SK-N-SH (cell line): Measurements from ENCODE around the gene CYSTM1. TPM values are rescaled to one million over a fixed set of nuclear protein-coding genes. Genes with fewer than 3 reads are reported as not detected.

Experiments
- CTCF ChIA-PET: fragments of 300-600, 350-600 bp; formaldehyde crosslinking; extraction: SDS; loops from one replicate; lab custom pipeline; 2021; lab: Yijun Ruan, JAX
- POLR2A ChIA-PET: fragments of 350-600 bp; sonication (Branson Sonifier 250); formaldehyde crosslinking; extraction: SDS; loops from one replicate; lab custom pipeline; 2020; ENCODE audit warnings: antibody characterized with exemption, inconsistent platforms; lab: Yijun Ruan, JAX
- DNase-seq: peaks from one replicate; pipeline ENCODE4 v3.0.0; 2012
- H2AFZ ChIP-seq: fragments of 200-600 bp; sonication (generic); 2 replicates; pipeline ENCODE4 v1.8.1; 2016; ENCODE audit warnings: antibody characterized with exemption, mild to moderate bottlenecking, low read depth
- H3F3A ChIP-seq: fragments of 200-600 bp; sonication (generic); replicated peaks from 2 replicates; pipeline ENCODE3; 2016; ENCODE audit warnings: antibody characterized with exemption, mild to moderate bottlenecking; ENCODE audit not compliant: insufficient read depth
- H3K27ac ChIP-seq, 2 experiments: fragments of 200-500 bp in 1 of 2; fragments of 200-600 bp in 1 of 2; sonication (Bioruptor generic) in 1 of 2; sonication (generic), shearing (Covaris generic) in 1 of 2; 2 replicates each; pipeline versions ENCODE4 v1.5.1 to v1.6.1; 2014 to 2016; ENCODE audit warnings: low read depth in 2 of 2, inconsistent platforms in 1 of 2, low read length in 1 of 2, mild to moderate bottlenecking in 1 of 2, mixed read lengths in 1 of 2
- H3K27me3 ChIP-seq: fragments of 200-600 bp; sonication (generic), shearing (Covaris generic); 2 replicates; pipeline ENCODE4 v1.6.1; 2016; ENCODE audit warnings: mixed run types; ENCODE audit not compliant: insufficient read depth
- H3K36me3 ChIP-seq, 2 experiments: fragments of 200-500 bp in 1 of 2; fragments of 200-600 bp in 1 of 2; sonication (Bioruptor generic) in 1 of 2; sonication (generic) in 1 of 2; replicated peaks in 1 of 2; 2 replicates each; pipeline versions ENCODE3 to v1.5.1; 2014 to 2016; ENCODE audit warnings: low read length in 1 of 2, mild to moderate bottlenecking in 1 of 2; ENCODE audit not compliant: insufficient read depth in 2 of 2, control insufficient read depth in 1 of 2
- H3K4me1 ChIP-seq, 2 experiments: fragments of 200-500 bp in 1 of 2; fragments of 200-600 bp in 1 of 2; sonication (Bioruptor generic) in 1 of 2; sonication (generic), shearing (Covaris generic) in 1 of 2; 2 replicates each; pipeline versions ENCODE4 v1.5.1 to v1.6.1; 2014 to 2016; ENCODE audit warnings: low read depth in 1 of 2, low read length in 1 of 2, mixed run types in 1 of 2; ENCODE audit not compliant: insufficient read depth in 2 of 2, control insufficient read depth in 1 of 2
- H3K4me2 ChIP-seq: fragments of 200-600 bp; sonication (generic), shearing (Covaris generic); 2 replicates; pipeline ENCODE4 v1.6.1; 2017; ENCODE audit warnings: mixed run types
- H3K4me3 ChIP-seq, 2 experiments: fragments of 200-500 bp in 1 of 2; fragments of 200-600 bp in 1 of 2; sonication (Bioruptor generic) in 1 of 2; sonication (generic), shearing (Covaris generic) in 1 of 2; 2 replicates each; pipeline versions ENCODE4 v1.5.1 to v1.8.1; 2014 to 2016; ENCODE audit warnings: low read depth in 2 of 2, inconsistent platforms in 1 of 2, low read length in 1 of 2, mild to moderate bottlenecking in 1 of 2, mixed read lengths in 1 of 2, moderate library complexity in 1 of 2
- H3K79me2 ChIP-seq: fragments of 200-600 bp; sonication (generic); 2 replicates; pipeline ENCODE4 v1.8.1; 2017; ENCODE audit warnings: mild to moderate bottlenecking; ENCODE audit not compliant: insufficient read depth
- H3K9ac ChIP-seq: fragments of 200-600 bp; sonication (generic); 2 replicates; pipeline ENCODE4 v1.6.1; 2017; ENCODE audit warnings: mixed run types
- H3K9me2 ChIP-seq: fragments of 200-600 bp; sonication (generic); 2 replicates; pipeline ENCODE4 v1.6.1; 2017; ENCODE audit warnings: mixed run types
- H3K9me3 ChIP-seq: fragments of 200-600 bp; sonication (generic); 2 replicates; pipeline ENCODE4 v1.6.1; 2017; ENCODE audit warnings: mixed run types, mild to moderate bottlenecking, moderate library complexity
- H4K20me1 ChIP-seq: fragments of 200-600 bp; sonication (generic); 2 replicates; pipeline ENCODE4 v1.6.1; 2017; ENCODE audit warnings: mild to moderate bottlenecking, mixed run types; ENCODE audit not compliant: insufficient read depth
- CHD2 ChIP-seq: fragments of 150-350 bp; IDR thresholded peaks from 2 replicates; pipeline ENCODE4 v1.6.1; 2018; ENCODE audit warnings: low read length; ENCODE audit not compliant: partially characterized antibody
- EP300 ChIP-seq, 2 experiments: IDR thresholded peaks; 2 replicates each; pipeline versions ENCODE4 v1.4.0 to v1.6.1; 2012; ENCODE audit warnings: borderline replicate concordance in 1 of 2, low read depth in 1 of 2, low read length in 1 of 2
- EZH2phosphoT487 ChIP-seq: fragments of 200-600 bp; sonication (generic); IDR thresholded peaks from 2 replicates; pipeline ENCODE4 v1.6.1; 2017; ENCODE audit warnings: low read depth, mixed run types, mild to moderate bottlenecking, antibody characterized with exemption, moderate library complexity, borderline replicate concordance
- FOSL2 ChIP-seq: IDR thresholded peaks from 2 replicates; pipeline ENCODE4 v1.4.0; 2012; ENCODE audit warnings: low read depth, mild to moderate bottlenecking, moderate library complexity, borderline replicate concordance
- FOXJ3 ChIP-seq: sonication (generic); formaldehyde crosslinking; IDR thresholded peaks from 2 replicates; pipeline ENCODE4 v1.5.1; 2020; ENCODE audit warnings: mild to moderate bottlenecking, missing genetic modification reagents
- GABPA ChIP-seq: IDR thresholded peaks from 2 replicates; pipeline ENCODE4 v1.4.0; 2012; ENCODE audit warnings: low read depth, mild to moderate bottlenecking
- JUND ChIP-seq: IDR thresholded peaks from 2 replicates; pipeline ENCODE4 v1.4.0; 2012
- MEF2A ChIP-seq: IDR thresholded peaks from 2 replicates; pipeline ENCODE4 v1.4.0; 2012; ENCODE audit warnings: low read depth, borderline replicate concordance
- MXI1 ChIP-seq: IDR thresholded peaks from 2 replicates; pipeline ENCODE4 v1.6.1; 2012; ENCODE audit warnings: mild to moderate bottlenecking, low read depth, low read length, improper control_type of control experiment
- NFIC ChIP-seq: IDR thresholded peaks from 2 replicates; pipeline ENCODE4 v1.4.0; 2012; ENCODE audit warnings: borderline replicate concordance
- NRF1 ChIP-seq: IDR thresholded peaks from 2 replicates; pipeline ENCODE4 v1.6.1; 2012; ENCODE audit warnings: low read depth, mild to moderate bottlenecking, low read length
- POLR2AphosphoS5 ChIP-seq: IDR thresholded peaks from 2 replicates; pipeline ENCODE4 v1.6.1; 2012; ENCODE audit warnings: low read depth, low read length
- RAD21 ChIP-seq: IDR thresholded peaks from 2 replicates; pipeline ENCODE4 v1.6.1; 2012; ENCODE audit warnings: mild to moderate bottlenecking, low read length
- RCOR1 ChIP-seq: fragments of 150-350 bp; IDR thresholded peaks from 2 replicates; pipeline ENCODE4 v1.6.1; 2017; ENCODE audit warnings: antibody characterized with exemption, low read length
- RFX5 ChIP-seq: IDR thresholded peaks from 2 replicates; pipeline ENCODE4 v1.6.1; 2012; ENCODE audit warnings: mild to moderate bottlenecking, improper control_type of control experiment, low read length
- TAF1 ChIP-seq: IDR thresholded peaks from 2 replicates; pipeline ENCODE4 v1.6.1; 2012; ENCODE audit warnings: low read depth, mild to moderate bottlenecking, low read length, moderate library complexity, borderline replicate concordance
- WGBS: methylation state at CpG from one replicate; pipeline ENCODE4 v1.1.6; 2017; ENCODE audit warnings: low lambda C conversion rate; 5-methylcytosine and 5-hydroxymethylcytosine counted together
- polyA plus RNA-seq, 3 experiments: library from polyadenylated mRNA; depleted of rRNA; stranded (reverse); fragments of >200 nt; gene quantifications; 2 replicates each; pipeline ENCODE4 v1.2.3, GENCODE V29; 2012
- TF ChIP-seq, protein P1 (sequence below): IDR thresholded peaks from 2 replicates; pipeline ENCODE4; 2012
- TF ChIP-seq, protein P2 (sequence below): fragments of 150-350 bp; IDR thresholded peaks from 2 replicates; pipeline ENCODE4 v1.6.1; 2017; ENCODE audit warnings: antibody characterized with exemption, low read length, low read depth, borderline replicate concordance
- TF ChIP-seq, protein P3 (sequence below): IDR thresholded peaks from 2 replicates; pipeline ENCODE4 v1.4.0; 2012; ENCODE audit warnings: low read depth, borderline replicate concordance
- TF ChIP-seq, protein P4 (sequence below): IDR thresholded peaks from 2 replicates; pipeline ENCODE4 v1.4.0; 2012; ENCODE audit warnings: low read depth
- TF ChIP-seq, protein P5 (sequence below): IDR thresholded peaks from 2 replicates; pipeline ENCODE4 v1.4.0; 2012; ENCODE audit warnings: low read depth, borderline replicate concordance

CYSTM1 gene
- polyA plus RNA-seq, 1 of the 3 experiments (the other 2 are of a cell fraction): 27.1 TPM

DNA sequence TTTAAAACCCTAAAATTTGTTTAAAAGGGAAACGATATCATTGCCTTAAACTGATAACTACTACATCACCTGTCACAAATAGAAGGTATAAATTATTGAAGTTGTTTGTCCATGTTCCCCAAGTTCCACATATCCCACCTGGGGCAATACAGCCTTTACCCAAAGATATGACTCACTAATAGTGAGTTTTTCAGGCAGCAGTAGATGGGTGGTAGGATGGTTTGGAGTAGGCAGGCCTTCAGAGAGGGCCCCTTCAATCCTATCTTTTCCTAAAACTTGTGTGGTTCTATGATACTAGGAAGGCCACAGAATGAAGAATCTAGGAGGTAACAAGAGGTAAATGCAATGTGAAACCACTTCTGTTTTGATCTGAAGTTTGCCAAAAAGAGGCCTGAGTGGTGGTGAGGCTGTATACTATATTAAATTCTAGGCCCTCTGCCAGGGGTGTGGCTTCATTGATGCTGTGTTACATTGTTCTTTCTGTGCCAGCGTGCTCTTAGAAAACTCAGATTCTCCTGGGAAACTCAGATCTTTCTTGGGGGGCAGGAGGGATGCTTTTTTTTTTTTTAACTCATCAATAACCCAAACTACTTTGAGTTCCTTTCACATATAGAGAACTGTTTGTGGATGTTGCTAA, 7.2 kb downstream of the CYSTM1 start:
- 94% methylated on average over 2 of the region's 2 CpGs for WGBS
- CTCF ChIA-PET: interaction anchor here (0.8 kb wide), 1 partner anchor 13 kb away, joined by 4 read pairs; no protein-coding TSS in a partner anchor
- Histone ChIP-seq H3K4me3 (no peak overlapping the region), H3F3A (no peaks in the 10 kb centered on the region), H3K79me2 (no peaks in the 10 kb centered on the region; the same call in 1 of the 2 replicates), H3K9ac (no peak overlapping the region), H3K9me3 (no peaks in the 10 kb centered on the region), H3K4me1 (peaks cover 11 to 35% of the 10 kb centered on the region in 2 experiments; a peak in 3 of 4 replicates), H3K36me3 (no peaks in the 10 kb centered on the region), H3K4me2 (no peak overlapping the region), H3K9me2 (no peaks in the 10 kb centered on the region), H2AFZ (no peak overlapping the region), H3K27me3 (no peaks in the 10 kb centered on the region), H3K27ac (peak overlapping the region in 1 of 2 experiments; percentile 79; a peak in 3 of 4 replicates), H4K20me1 (no peaks in the 10 kb centered on the region)
- POLR2A ChIA-PET: no interaction called here
- no peak for DNase-seq
- TF ChIP-seq FOXJ3 (CRISPR knock-in tag): no peak
- TF ChIP-seq RCOR1: no peak
- TF ChIP-seq NRF1: no peak
- no peak for TF ChIP-seq MEF2A

DNA sequence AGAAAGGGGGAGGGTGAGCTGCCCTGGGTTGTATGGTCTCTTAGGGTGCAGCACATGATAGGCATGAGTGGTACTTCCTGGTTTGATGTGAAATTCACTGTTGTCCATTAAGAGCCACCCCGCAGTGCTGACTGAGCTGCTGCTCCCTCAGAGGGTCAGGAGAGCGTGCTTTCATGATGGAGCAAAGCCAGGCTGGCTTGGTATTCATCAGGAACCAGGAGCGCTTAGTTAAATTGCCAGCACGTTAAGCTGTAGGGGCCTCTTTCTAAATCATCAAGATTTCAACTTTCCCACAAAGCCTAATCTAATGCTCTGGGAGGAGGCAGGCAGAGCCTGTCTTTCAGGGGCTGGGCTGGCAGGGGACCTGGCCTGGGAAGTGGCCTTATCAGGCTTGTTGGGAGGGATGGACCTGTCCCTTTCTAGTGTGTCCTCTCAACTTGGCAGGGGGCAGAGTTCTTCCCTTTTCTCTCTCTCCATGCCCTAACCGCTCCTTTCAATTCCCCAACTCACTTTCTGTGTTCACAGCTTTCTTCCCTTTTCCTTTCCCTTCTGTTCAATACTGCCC, 7.9 kb downstream of the CYSTM1 start:
- no peak overlapping the region for H2AFZ ChIP-seq
- no peaks in the 10 kb centered on the region for H4K20me1 ChIP-seq
- H3K36me3 ChIP-seq: no peaks in the 10 kb centered on the region
- no peak overlapping the region for H3K4me2 ChIP-seq
- H3K27me3 ChIP-seq: no peaks in the 10 kb centered on the region
- no peak for DNase-seq
- H3F3A ChIP-seq: no peaks in the 10 kb centered on the region
- no peak for TF ChIP-seq RAD21
- TF ChIP-seq, protein P1, sequence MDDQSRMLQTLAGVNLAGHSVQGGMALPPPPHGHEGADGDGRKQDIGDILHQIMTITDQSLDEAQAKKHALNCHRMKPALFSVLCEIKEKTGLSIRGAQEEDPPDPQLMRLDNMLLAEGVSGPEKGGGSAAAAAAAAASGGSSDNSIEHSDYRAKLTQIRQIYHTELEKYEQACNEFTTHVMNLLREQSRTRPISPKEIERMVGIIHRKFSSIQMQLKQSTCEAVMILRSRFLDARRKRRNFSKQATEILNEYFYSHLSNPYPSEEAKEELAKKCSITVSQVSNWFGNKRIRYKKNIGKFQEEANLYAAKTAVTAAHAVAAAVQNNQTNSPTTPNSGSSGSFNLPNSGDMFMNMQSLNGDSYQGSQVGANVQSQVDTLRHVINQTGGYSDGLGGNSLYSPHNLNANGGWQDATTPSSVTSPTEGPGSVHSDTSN: no peak
- TF ChIP-seq RCOR1: no peak
- no peak for TF ChIP-seq FOSL2
- TF ChIP-seq, protein P2, sequence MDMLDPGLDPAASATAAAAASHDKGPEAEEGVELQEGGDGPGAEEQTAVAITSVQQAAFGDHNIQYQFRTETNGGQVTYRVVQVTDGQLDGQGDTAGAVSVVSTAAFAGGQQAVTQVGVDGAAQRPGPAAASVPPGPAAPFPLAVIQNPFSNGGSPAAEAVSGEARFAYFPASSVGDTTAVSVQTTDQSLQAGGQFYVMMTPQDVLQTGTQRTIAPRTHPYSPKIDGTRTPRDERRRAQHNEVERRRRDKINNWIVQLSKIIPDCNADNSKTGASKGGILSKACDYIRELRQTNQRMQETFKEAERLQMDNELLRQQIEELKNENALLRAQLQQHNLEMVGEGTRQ: no peak
- TF ChIP-seq, protein P3, sequence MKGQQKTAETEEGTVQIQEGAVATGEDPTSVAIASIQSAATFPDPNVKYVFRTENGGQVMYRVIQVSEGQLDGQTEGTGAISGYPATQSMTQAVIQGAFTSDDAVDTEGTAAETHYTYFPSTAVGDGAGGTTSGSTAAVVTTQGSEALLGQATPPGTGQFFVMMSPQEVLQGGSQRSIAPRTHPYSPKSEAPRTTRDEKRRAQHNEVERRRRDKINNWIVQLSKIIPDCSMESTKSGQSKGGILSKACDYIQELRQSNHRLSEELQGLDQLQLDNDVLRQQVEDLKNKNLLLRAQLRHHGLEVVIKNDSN: no peak
- no peak for TF ChIP-seq EZH2phosphoT487
- TF ChIP-seq CHD2: no peak
- no peak for TF ChIP-seq JUND
- TF ChIP-seq MXI1: no peak
- TF ChIP-seq TAF1: no peak
- TF ChIP-seq, protein P4, sequence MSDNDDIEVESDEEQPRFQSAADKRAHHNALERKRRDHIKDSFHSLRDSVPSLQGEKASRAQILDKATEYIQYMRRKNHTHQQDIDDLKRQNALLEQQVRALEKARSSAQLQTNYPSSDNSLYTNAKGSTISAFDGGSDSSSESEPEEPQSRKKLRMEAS: no peak
- TF ChIP-seq, protein P5, sequence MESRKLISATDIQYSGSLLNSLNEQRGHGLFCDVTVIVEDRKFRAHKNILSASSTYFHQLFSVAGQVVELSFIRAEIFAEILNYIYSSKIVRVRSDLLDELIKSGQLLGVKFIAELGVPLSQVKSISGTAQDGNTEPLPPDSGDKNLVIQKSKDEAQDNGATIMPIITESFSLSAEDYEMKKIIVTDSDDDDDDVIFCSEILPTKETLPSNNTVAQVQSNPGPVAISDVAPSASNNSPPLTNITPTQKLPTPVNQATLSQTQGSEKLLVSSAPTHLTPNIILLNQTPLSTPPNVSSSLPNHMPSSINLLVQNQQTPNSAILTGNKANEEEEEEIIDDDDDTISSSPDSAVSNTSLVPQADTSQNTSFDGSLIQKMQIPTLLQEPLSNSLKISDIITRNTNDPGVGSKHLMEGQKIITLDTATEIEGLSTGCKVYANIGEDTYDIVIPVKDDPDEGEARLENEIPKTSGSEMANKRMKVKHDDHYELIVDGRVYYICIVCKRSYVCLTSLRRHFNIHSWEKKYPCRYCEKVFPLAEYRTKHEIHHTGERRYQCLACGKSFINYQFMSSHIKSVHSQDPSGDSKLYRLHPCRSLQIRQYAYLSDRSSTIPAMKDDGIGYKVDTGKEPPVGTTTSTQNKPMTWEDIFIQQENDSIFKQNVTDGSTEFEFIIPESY: no peak
- TF ChIP-seq NFIC: no peak
- TF ChIP-seq GABPA: no peak
- no peak for TF ChIP-seq POLR2AphosphoS5
- no peak for TF ChIP-seq RFX5
- no peak for TF ChIP-seq EP300 (IDR thresholded peaks at IDR 0.05; ENCODE audit: borderline replicate concordance in 1 of 2, low read depth in 1 of 2, low read length in 1 of 2)
- POLR2A ChIA-PET: interaction anchor here (0.5 kb wide), 1 partner anchor 122 kb away, joined by 3 read pairs; no protein-coding TSS in a partner anchor
- peak overlapping the region in 1 of 2 experiments; percentile 79; a peak in 2 of 4 replicates for H3K27ac ChIP-seq
- CTCF ChIA-PET: interaction anchor here (0.8 to 1.6 kb wide), 4 partner anchors 13 to 57 kb away, joined by 3 to 4 read pairs (median 3); no protein-coding TSS in a partner anchor
- no peaks in the 10 kb centered on the region for H3K9me3 ChIP-seq
- 85% methylated on average over 4 of the region's 5 CpGs for WGBS
- H3K79me2 ChIP-seq: no peaks in the 10 kb centered on the region; the same call in 1 of the 2 replicates
- peaks cover 11 to 35% of the 10 kb centered on the region in 2 experiments; a peak in 3 of 4 replicates for H3K4me1 ChIP-seq
- no peaks in the 10 kb centered on the region for H3K9me2 ChIP-seq
- no peak overlapping the region for H3K4me3 ChIP-seq
- no peak overlapping the region for H3K9ac ChIP-seq
